Activated CD4-positive, alpha-beta T cell treated with anti-CD3 and anti-CD28 coated beads for 48 hours (primary cell): ENCODE data around the gene SEPTIN8.

Experiments
- DNase-seq: peaks from one replicate; pipeline ENCODE4 v3.0.0-alpha.2; 2020

Gene SEPTIN8

GRCh38 chr5:132746954-132747615 lies 30.0 kb downstream of the SEPTIN8 start, which contains the start of gene CCNI2:
CCNI2 (plus strand) TSS chr5:132747426; CDS start chr5:132747496, 70 bp downstream.
- peak; percentile 65 for DNase-seq

GRCh38 chr5:132746592-132746953 lies 30.5 kb downstream of the SEPTIN8 start:
- DNase-seq, result no peak

DNA sequence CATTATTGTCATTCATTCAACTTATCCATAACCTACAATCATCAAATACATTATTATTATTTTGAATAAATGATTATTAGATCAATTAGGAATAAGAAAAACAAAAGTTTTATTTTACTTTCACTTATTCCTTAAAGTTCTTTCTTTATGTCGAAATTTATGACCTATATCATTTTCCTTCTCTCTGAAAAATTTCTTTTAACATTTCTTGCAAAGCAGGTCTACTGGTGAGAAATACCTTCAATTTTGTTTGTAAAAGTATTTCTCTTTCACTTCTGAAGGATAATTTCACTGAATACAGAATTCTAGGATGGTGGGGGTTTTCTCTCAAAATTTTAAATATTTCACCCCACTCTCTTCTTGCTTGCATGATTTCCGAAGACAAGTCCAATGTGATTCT lies 32.4 kb downstream of the SEPTIN8 start:
- no peak for DNase-seq

DNA sequence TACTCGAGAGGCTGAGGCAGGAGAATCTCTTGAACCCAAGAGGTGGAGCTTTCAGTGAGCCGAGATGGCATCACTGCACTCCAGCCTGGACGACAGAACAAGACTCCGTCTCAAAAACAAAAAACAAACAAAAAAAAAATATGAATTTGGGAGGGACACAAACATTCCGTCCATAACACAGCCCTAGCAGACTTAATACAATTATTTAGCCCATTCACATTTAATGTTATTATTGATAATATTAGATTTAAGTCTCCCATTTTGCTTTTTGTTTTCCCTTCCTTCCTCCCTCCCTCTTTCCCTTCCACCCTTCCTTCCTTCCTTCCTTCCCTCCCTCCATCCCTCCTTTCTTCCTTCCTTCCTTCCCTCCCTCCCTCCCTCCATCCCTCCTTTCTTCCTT lies 34.4 kb downstream of the SEPTIN8 start:
- DNase-seq, result no peak

DNA sequence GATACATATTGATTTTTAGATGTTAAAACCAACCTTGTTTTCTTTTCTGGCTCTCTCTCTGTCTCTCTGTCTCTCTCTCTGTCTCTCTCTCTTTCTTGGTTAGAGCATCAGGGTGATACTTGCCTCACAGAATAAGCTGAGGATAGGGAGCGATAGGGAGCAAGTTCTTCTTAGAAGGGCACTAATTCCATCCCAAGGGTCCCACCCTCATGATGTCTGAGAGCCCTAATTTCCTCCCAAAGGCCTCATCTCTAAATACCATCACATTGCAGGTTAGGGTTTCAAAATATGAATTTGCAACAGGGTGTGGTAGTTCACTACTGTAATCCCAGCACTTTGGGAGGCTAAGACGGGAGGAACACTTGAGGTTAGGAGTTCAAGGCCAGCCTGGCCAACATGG lies 34.9 kb downstream of the SEPTIN8 start:
- DNase-seq, result no peak

- no peak for DNase-seq
These were observed 37.8 kb downstream of the SEPTIN8 start for GRCh38 chr5:132739232-132739631.

DNA sequence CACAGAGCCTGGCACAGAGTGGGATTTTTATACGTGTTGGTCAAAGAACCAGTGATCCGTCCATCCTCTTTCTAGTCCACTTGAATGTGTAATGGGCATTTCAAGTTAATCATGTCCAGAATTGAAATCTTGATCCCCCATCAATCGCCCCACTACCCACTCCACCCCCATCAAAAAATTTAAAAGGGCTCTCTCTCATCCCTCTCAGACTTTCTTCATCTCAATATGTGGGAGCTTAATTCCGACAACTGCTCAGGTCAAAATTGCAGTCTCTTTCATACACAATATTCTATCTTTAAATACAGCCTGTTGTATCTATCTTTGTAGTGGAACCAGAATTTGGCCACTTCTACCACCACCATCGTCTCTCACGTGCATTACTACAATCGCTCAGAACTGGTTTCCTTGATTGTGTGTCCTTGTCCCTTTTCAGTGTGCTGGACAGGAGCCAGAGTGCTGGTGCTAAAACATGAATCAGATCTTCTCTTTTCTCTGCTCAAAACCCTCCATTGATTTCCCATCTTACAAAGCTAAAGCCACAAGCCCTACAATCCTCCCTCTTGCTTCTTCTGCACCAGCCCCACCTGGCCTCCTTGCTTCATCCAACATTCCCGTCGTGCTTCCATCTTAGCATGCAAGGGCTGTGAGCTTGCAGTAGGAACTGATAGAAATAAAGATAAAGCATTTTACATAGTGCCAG lies 38.9 kb downstream of the SEPTIN8 start:
- DNase-seq, result no peak

- DNase-seq, result peak; percentile 99
These were observed 39.9 kb downstream of the SEPTIN8 start, which contains the start of gene KIF3A for GRCh38 chr5:132736853-132737833. KIF3A (minus strand) TSS chr5:132737546; CDS start chr5:132737419, 127 bp downstream.

DNA sequence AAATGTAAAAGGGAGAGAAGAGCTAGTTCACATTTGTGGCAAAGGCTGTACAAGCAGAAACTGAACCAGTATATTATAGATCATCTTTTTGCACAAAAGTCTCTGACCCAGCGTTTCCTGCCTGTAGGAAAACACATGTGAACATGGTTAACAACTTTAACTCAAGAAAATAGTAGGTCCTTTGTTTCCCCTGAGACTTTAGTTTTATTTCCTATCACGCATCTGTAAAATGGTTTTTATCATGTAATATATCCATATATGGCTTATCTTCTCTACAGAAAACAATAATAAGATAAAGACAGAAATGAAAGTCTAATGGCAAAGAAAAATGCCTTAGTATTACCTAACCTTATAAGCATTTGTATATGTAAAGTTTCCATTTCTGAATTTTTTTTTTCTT lies 42.4 kb downstream of the SEPTIN8 start:
- no peak for DNase-seq

- no peak for DNase-seq
These were observed 43.4 kb downstream of the SEPTIN8 start for GRCh38 chr5:132733499-132734148.

GRCh38 chr5:132729896-132730295 lies 47.1 kb downstream of the SEPTIN8 start:
- no peak for DNase-seq

- no peak for DNase-seq
These were observed 51.3 kb downstream of the SEPTIN8 start for GRCh38 chr5:132725745-132726144.

DNA sequence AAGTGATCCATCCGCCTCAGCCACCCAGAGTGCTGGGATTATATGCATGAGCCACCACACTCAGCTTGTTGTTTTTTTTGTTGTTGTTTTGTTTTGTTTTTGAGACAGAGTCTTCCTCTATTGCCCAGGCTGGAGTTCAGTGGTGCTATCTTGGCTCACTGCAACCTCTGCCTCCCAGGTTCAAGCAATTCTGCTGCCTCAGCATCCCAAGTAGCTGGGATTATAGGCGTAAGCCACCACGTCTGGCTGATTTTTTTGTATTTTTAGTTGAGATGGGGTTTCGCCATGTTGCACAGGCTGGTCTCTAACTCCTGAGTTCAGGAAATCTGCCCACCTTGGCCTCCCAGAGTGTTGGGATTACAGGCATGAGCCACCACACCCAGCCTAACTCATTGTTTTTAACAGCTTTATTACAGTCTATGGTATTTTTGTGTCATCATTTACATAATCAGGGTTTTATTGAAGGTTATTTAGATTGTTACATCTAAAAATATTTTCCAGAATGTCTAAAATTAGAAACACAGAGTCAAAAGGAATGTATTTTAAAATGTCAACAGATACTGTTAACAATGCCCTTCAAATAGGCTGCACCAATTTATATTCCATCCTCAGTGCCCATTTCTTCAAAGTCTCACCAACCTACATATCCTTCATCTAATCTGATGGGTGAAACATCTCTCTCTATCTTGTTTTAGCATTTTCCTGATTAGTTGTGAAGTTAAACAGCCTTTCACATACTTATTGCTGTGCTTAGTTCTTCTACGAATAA lies 58.3 kb downstream of the SEPTIN8 start:
- no peak for DNase-seq

DNA sequence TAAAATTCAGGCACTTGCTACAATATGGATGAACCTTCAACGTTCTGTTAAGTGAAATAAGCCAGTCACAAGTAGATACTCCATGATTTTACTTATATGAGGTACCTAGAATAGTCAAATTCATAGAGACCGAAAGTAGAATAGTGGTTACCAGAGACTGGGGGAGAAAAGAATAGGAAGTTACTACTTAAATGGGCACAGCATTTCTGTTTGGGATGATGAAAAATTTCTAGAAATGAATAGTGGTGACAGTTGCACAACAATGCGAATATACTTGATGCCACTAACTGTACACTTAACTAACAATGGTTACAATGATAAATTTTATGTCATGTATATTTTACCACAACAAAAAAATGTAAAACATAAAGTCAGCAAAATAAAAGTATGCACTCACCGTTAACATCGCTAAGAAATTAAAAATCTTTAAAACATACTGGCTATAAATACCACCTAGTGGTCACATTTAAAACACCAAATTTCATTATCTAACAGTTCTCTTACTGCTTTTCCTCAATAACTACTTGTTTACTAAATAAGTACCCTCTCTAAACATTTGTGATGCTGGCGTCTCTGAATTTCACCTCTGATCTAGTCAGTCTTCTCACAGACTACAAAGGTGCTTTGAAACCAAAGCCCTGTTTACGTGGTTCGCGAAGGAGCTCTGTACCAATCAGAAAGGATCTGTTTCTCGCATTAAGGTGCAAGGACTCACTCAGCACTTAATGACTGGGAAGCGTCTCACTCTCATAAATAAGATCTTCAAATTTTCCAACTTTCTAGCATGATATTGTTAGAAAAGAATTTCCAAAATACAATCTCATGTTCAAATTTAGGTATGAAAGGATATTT lies 62.4 kb downstream of the SEPTIN8 start:
- no peak for DNase-seq

DNA sequence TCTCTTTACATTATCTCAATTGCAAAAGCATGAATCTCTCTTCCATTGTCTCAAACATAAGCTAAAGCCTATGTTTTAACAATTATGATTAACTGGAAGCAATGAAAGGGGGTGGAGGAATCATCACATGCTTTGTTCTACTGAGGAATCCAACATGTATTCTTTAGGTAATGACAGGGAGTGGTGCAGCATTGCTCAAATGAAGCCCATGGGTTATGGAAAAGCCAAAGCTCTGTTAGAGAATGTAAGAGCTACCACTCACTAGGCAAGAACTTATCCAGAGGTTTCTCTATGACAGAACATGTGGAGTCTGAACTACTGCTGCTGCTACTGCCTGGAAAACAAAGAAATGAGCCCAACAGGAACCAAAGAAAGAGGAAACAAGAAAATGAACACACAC lies 68.4 kb downstream of the SEPTIN8 start:
- DNase-seq, result no peak

- no peak for DNase-seq
These were observed 72.2 kb downstream of the SEPTIN8 start for GRCh38 chr5:132704875-132705274.
